ENCODE data around the gene GPX8. TPM values are rescaled to one million over a fixed set of nuclear protein-coding genes. Genes with fewer than 3 reads are reported as not detected.

GPX8 gene
- total and polyA plus RNA-seq, 9 of the 15 experiments (the other 6 are each of a cell fraction or from before 2014, with no cell fraction given) = 0.62 to 1.8 (median 1.2) TPM

DNA sequence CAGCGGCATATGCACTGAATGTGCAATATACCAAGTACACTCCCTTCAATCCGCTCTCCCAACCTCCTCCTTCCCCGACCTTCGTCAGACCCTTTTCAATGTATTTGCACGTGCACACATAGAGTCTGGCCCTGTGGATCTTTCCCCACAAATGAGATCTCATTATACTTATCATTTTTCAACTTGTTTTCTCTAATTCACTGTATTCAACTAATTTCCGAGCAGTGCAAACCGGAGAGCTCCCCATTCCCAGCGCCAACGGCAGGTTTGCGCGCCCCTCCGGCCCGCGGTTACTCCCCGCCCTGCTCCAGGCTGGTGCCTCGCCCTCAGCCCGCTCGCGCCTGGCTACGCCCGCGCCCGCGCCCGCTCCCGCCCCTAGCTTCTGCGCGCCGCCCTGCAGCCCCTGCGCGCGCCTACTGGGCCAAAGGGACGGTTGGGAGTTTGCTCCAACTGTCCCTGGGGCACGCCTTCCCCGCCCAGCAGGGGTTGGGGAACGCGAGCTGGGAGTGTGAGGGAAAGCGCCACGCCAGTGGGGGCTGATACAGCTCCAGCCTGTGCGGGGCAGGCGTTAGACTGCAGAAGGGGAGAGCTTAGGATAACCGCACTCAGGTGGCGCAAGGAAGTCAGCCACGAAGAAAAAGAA is 16.3 kb downstream of the GPX8 start (continued):
- TF ChIP-seq HNRNPLL (IDR thresholded peaks at IDR 0.05; ENCODE audit: low read depth, low read length, poor library complexity, severe bottlenecking) (peak; percentile 67), TEAD1 (CRISPR knock-in tag; IDR thresholded peaks at IDR 0.05) (0 out of 4 replicates have a peak, but pooled peaks of 1 of the 2 experiments have one; percentile 33), NBN (IDR thresholded peaks at IDR 0.05; ENCODE audit: low read depth) (peak; percentile 43; the same call in 1 of the 2 replicates), BRF1 (IDR thresholded peaks at IDR 0.05; ENCODE audit: borderline replicate concordance, extremely low read depth, insufficient read length) (no peak), TARDBP (IDR thresholded peaks at IDR 0.05) (0 out of 2 replicates have a peak, but pooled peaks have one; percentile 56)
- TF ChIP-seq, protein P1, sequence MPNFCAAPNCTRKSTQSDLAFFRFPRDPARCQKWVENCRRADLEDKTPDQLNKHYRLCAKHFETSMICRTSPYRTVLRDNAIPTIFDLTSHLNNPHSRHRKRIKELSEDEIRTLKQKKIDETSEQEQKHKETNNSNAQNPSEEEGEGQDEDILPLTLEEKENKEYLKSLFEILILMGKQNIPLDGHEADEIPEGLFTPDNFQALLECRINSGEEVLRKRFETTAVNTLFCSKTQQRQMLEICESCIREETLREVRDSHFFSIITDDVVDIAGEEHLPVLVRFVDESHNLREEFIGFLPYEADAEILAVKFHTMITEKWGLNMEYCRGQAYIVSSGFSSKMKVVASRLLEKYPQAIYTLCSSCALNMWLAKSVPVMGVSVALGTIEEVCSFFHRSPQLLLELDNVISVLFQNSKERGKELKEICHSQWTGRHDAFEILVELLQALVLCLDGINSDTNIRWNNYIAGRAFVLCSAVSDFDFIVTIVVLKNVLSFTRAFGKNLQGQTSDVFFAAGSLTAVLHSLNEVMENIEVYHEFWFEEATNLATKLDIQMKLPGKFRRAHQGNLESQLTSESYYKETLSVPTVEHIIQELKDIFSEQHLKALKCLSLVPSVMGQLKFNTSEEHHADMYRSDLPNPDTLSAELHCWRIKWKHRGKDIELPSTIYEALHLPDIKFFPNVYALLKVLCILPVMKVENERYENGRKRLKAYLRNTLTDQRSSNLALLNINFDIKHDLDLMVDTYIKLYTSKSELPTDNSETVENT (CRISPR knock-in tag; IDR thresholded peaks at IDR 0.05) = 0 out of 2 replicates have a peak, but pooled peaks have one; percentile 10
- TF ChIP-seq, protein P2, sequence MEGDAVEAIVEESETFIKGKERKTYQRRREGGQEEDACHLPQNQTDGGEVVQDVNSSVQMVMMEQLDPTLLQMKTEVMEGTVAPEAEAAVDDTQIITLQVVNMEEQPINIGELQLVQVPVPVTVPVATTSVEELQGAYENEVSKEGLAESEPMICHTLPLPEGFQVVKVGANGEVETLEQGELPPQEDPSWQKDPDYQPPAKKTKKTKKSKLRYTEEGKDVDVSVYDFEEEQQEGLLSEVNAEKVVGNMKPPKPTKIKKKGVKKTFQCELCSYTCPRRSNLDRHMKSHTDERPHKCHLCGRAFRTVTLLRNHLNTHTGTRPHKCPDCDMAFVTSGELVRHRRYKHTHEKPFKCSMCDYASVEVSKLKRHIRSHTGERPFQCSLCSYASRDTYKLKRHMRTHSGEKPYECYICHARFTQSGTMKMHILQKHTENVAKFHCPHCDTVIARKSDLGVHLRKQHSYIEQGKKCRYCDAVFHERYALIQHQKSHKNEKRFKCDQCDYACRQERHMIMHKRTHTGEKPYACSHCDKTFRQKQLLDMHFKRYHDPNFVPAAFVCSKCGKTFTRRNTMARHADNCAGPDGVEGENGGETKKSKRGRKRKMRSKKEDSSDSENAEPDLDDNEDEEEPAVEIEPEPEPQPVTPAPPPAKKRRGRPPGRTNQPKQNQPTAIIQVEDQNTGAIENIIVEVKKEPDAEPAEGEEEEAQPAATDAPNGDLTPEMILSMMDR (IDR thresholded peaks at IDR 0.05 in 2 of 3, conservative IDR thresholded peaks at IDR 0.05 in 1 of 3; ENCODE audit: insufficient read depth in 2 of 3, low read depth in 1 of 3, low read length in 3 of 3) = peak; percentile 17 to 34 (median 22); a peak in 2 of 6 replicates
- TF ChIP-seq, protein P3, sequence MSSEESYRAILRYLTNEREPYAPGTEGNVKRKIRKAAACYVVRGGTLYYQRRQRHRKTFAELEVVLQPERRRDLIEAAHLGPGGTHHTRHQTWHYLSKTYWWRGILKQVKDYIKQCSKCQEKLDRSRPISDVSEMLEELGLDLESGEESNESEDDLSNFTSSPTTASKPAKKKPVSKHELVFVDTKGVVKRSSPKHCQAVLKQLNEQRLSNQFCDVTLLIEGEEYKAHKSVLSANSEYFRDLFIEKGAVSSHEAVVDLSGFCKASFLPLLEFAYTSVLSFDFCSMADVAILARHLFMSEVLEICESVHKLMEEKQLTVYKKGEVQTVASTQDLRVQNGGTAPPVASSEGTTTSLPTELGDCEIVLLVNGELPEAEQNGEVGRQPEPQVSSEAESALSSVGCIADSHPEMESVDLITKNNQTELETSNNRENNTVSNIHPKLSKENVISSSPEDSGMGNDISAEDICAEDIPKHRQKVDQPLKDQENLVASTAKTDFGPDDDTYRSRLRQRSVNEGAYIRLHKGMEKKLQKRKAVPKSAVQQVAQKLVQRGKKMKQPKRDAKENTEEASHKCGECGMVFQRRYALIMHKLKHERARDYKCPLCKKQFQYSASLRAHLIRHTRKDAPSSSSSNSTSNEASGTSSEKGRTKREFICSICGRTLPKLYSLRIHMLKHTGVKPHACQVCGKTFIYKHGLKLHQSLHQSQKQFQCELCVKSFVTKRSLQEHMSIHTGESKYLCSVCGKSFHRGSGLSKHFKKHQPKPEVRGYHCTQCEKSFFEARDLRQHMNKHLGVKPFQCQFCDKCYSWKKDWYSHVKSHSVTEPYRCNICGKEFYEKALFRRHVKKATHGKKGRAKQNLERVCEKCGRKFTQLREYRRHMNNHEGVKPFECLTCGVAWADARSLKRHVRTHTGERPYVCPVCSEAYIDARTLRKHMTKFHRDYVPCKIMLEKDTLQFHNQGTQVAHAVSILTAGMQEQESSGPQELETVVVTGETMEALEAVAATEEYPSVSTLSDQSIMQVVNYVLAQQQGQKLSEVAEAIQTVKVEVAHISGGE (CRISPR knock-in tag; IDR thresholded peaks at IDR 0.05) = 0 out of 6 replicates have a peak, but pooled peaks of 1 of the 3 experiments have one; percentile 31
- TF ChIP-seq, protein P4, sequence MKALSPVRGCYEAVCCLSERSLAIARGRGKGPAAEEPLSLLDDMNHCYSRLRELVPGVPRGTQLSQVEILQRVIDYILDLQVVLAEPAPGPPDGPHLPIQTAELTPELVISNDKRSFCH (CRISPR knock-in tag; IDR thresholded peaks at IDR 0.05) = no peak
- TF ChIP-seq, protein P4 (tag; IDR thresholded peaks at IDR 0.05) = peak; percentile 74; the same call in 1 of the 2 replicates
